ENCODE results near the gene GPX4. TPM values are rescaled to one million over a fixed set of nuclear protein-coding genes. Genes with fewer than 3 reads are reported as not detected.

Gene GPX4
- total RNA-seq, 1 donor from 2014 or later = 213 TPM

DNA sequence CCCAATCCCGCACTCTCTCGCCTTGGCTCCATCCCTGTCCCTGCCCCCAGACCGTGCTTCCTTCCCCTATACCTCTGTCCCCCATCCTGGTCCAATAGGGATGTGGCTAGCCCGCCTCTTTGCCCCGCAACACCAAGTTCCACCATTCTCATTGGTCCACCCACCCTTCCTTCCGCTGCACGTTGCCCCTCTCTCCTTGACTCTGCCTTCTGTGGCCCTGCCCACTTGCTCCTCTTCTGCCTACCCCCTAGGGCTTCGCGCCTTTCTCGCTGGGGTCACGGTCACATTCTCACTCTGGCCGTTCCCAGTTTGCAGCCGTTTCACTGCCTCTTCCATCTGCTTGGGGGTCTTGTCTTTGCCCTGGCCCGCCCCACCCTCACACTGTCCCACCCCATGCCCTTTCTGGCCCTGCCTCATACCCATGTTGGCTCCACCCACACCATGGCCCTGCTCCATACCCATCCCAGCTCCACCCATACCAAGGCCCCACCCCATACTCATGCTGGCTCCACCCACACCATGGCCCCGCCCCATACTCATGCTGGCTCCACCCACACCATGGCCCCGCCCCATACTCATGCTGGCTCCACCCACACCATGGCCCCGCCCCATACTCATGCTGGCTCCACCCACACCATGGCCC, 41.3 kb upstream of the GPX4 start:
- Mint-ChIP-seq H3K27me3 (no peaks in the 10 kb centered on the region), H3K4me1 (peaks cover 37% of the 10 kb centered on the region), H3K4me3 (no peak overlapping the region), H3K36me3 (ENCODE audit: low read depth) (peaks cover 19% of the 10 kb centered on the region), H3K27ac (no peak overlapping the region), H3K9me3 (no peaks in the 10 kb centered on the region)
- ATAC-seq (ENCODE audit: low read depth) (peak; percentile 12), DNase-seq (no peak)
- intact Hi-C loops (cut with micrococcal nuclease) = no loop called here
- no peak for TF ChIP-seq CTCF (IDR thresholded peaks at IDR 0.05)
- POLR2A ChIA-PET = interaction anchor here (0.5 to 1.2 kb wide), 2 partner anchors 14 to 23 kb away, joined by 3 to 5 read pairs; partner anchors contain the start of gene ABCA7
- CTCF ChIA-PET = interaction anchor here (1.0 kb wide), 1 partner anchor 51 kb away, joined by 3 read pairs; no protein-coding TSS in a partner anchor

DNA sequence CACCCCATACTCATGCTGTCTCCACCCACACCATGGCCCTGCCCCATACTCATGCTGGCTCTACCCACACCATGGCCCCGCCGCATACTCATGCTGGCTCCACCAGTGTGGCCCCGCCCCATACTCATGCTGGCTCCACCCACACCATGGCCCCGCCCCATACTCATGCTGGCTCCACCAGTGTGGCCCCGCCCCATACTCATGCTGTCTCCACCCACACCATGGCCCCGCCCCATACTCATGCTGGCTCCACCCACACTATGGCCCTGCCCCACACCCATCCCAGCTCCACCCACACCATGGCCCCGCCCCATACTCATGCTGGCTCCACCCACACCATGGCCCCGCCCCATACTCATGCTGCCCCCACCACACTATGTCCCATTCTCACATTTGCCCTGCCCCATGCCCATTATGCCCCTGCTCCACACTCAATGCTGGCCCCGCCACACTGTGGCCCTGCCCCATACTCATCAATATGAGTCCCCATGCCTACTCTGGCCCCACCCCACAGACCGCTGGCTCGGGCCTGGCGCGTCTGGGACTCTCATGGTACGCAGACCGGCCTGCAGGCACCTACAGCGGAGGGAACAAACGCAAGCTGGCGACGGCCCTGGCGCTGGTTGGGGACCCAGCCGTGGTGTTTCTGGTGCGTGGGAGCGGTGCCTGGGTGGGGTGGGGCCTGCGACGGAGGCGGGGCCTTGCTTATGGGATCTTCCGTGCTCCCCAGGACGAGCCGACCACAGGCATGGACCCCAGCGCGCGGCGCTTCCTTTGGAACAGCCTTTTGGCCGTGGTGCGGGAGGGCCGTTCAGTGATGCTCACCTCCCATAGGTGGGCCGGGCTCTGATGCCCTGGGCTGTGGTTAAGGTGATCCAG, 40.5 kb upstream of the GPX4 start:
- TF ChIP-seq CTCF (IDR thresholded peaks at IDR 0.05) = no peak
- H3K9me3 Mint-ChIP-seq = no peaks in the 10 kb centered on the region
- no peak overlapping the region for H3K27ac Mint-ChIP-seq
- intact Hi-C loops (cut with micrococcal nuclease) = no loop called here
- DNase-seq (no peak), ATAC-seq (ENCODE audit: low read depth) (no peak)
- ChIA-PET POLR2A (no interaction called here), CTCF (no interaction called here)
- H3K4me3 Mint-ChIP-seq = no peak overlapping the region
- H3K4me1 Mint-ChIP-seq = peaks cover 29% of the 10 kb centered on the region
- peaks cover 15% of the 10 kb centered on the region for H3K36me3 Mint-ChIP-seq (ENCODE audit: low read depth)
- H3K27me3 Mint-ChIP-seq = no peaks in the 10 kb centered on the region

DNA sequence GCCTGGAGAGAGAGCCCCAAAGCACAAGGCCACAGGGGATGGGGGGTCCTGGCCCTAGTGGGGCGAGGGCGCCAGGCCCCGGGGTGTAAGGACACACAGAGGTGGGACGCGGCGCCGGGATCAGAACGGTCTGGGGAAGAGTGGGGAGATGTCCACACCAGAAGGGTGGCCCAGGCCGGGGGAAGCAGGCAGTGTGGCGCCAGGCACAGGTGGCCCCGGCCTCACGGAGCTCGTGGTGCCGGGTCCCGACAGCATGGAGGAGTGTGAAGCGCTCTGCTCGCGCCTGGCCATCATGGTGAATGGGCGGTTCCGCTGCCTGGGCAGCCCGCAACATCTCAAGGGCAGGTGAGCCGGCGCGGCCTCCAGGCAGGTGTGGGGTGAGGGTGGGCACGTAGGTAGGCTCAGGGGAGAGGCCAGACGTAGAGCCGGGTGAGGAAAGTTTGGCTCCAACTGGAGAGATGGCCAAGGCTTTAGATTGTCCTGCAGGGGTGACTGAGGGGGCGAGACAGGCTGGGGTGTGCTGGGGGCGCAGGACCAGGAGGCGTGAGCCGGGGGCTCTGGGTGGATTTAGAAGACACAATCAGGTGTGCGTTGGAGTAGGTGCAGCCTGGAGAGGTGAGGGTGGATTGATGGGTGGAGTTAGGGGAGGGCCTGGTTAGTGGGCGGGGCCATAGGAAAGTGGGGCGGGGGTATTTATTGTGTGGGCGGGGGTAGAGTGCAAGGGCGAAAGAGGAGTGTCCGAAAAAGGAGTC, 39.7 kb upstream of the GPX4 start:
- peak overlapping the region; percentile 15 for H3K4me3 Mint-ChIP-seq
- no peak for ATAC-seq (ENCODE audit: low read depth)
- intact Hi-C loops (cut with micrococcal nuclease) = no loop called here

More for the DNA sequence above, 39.7 kb upstream of the GPX4 start:
- H3K27ac Mint-ChIP-seq = no peak overlapping the region
- CTCF ChIA-PET = interaction anchor here (1.0 to 2.7 kb wide), 13 partner anchors 11 to 180 kb away, joined by 3 to 13 read pairs (median 4); partner anchors contain the start of genes ABCA7 and CNN2
- no peak for DNase-seq
- H3K27me3 Mint-ChIP-seq = no peaks in the 10 kb centered on the region
- H3K36me3 Mint-ChIP-seq (ENCODE audit: low read depth) = peaks cover 18% of the 10 kb centered on the region
- peaks cover 31% of the 10 kb centered on the region for H3K4me1 Mint-ChIP-seq
- TF ChIP-seq CTCF (IDR thresholded peaks at IDR 0.05) = no peak
- POLR2A ChIA-PET = interaction anchor here (0.6 to 5.3 kb wide), 12 partner anchors 13 to 794 kb away, joined by 3 to 140 read pairs (median 8); partner anchors contain the start of genes ABCA7, CNN2, GPX4 and RNU6-2
- H3K9me3 Mint-ChIP-seq = no peaks in the 10 kb centered on the region
